NCI-H2196 treated with DMSO at 0.1 percent for 48 hours (cell line): Measurements from ENCODE around the gene SPATA6L.
"Not testable (repeated sequence)": the region's sequence is repeated elsewhere in the genome, so short reads cannot be mapped to it uniquely, and the experiment has no call there.

Source experiments
- DNase-seq: peaks from one replicate; lab custom pipeline; 2025; ENCODE audit not compliant: unreplicated experiment; lab: John Stamatoyannopoulos, UW

The SPATA6L gene

GRCh38 chr9:4638968-4639367 lies 27.3 kb downstream of the SPATA6L start:
- no peak for DNase-seq

DNA sequence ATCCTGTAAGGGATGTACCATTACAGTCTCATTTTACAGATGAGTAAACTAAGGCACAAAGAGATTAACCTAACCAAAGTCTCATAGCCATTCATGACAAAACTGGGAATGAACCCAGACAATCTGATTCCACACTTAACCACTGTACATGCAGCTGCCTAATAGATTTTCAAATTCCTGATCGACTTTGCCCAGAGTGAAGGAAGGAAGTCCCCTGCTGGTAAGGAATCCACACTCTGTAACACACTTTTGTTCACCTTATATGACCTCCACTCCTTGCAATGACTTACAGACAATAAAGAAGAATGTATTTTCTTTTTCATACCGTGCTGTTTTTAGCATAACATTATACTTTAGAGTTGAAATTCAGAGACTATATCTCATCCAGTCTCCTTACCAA lies 35.4 kb downstream of the SPATA6L start:
- no peak for DNase-seq

- no peak for DNase-seq
Measured at GRCh38 chr9:4622016-4622415, 44.3 kb downstream of the SPATA6L start.

- DNase-seq: no peak
Measured at GRCh38 chr9:4620881-4621555, 45.3 kb downstream of the SPATA6L start.

DNA sequence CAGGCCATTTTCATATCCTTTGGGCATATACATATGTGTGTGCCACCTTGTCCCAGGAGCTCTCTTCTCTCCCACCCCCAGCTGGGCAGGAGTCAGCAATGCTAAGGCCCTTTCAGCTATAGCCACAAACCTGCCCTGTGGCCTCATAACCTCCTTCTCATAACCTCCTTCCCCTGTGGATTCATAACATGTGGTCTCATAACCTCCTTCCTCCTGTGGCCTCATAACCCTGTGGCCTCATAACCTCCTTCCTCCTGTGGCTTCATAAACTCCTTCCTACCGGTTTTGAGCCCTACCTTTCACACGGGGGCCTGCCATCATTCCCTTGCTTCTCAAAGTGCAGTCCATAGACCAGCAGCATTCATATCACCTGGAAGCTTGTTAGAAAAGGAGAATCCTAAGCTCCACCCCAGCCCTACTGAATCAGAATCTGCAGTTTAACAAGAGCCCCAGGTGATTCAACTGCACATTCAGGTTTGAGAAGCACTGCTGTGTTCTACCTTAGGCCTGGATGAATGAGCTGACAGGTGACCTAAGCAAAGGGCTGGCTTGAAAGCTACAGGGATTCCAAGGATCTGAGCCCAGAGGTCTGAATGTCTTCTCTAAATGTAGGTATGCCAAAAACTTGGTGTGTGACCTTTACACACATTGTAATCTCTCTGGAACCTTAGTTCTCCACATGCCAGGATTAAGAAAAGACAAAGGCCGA lies 46.1 kb downstream of the SPATA6L start:
- no peak for DNase-seq

GRCh38 chr9:4618700-4619099 lies 47.6 kb downstream of the SPATA6L start:
- no peak for DNase-seq

DNA sequence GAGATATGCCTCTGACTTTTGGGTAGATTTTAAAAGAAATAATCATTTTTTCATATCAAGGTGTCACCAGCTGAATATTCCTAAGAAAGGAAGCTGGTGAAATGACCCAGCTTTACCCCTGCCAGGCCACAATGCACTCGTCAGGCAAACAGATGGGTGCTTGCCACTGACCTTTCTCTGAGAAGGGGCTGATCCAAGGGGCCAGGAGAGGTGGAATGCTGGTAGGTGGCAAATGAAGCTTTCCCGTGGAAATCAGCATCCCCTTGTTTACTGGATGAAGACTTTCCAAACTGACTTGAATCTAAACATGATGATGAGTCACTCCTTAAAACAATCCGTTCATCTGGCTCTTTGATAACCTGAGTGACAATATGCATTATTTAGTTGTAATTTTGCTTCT lies 48.5 kb downstream of the SPATA6L start:
- DNase-seq: no peak

GRCh38 chr9:4615778-4616177 lies 50.5 kb downstream of the SPATA6L start:
- no peak for DNase-seq

- DNase-seq: no peak
Measured at GRCh38 chr9:4615251-4615650, 51.0 kb downstream of the SPATA6L start.

DNA sequence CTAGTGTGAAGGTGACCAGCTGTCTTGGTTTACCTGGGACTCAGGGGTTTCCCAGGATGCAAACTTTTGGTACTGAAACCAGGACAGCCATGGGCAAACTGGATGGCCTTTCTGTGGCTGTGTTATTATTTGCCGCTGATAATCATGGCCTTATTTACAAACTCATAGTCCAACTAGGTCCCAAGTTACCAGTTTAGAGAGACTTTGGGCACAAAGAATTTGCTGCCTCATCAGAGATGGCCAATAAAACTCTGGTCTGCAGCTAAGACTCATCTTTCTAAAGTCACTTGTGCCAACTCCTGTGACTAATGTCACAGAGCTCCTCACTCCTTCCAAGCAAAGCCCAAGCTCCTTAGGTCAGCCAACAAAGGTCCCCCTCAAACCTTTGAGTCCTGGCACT lies 51.7 kb downstream of the SPATA6L start:
- DNase-seq: no peak

- DNase-seq: not testable (repeated sequence)
Measured at GRCh38 chr9:4606033-4606432, 60.2 kb downstream of the SPATA6L start.

DNA sequence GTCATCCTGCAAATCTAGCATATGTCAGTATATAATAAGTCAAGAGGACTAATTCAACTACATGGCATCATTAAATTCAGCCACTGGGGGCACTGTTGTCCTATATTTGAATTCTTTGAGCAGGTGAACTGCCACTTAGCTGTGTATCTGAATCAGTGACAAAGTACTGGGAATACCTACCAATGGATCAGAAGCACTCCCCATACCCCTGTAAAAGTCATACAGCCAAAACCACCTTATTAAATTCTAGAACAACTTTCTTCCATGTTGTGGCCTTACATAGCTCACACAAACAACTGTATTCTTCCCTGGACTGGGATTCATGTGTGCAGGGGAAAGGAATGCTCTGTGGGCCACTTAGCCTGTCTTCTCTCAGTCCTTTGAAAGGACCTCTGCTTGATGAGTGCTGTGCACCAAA lies 61.6 kb downstream of the SPATA6L start:
- DNase-seq: peak; percentile 84

DNA sequence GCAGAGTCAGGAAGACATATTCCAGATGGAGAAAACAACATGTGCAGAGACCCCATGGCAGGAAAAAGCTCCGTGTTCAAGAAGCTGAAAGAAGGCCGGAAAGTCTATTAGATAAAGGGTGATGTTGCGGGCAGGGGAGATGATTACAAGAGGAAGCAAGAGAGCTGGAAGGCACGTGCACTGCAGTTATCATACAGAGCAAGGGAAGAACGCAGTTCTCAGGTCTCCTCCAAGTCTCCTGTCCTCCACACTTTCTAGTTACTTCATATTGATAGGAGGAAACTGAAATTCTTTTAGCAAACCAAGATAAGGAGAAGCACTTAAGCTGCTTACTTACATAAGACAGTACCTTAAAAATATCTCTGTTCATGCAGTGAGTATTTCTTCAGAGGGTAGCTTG lies 62.5 kb downstream of the SPATA6L start:
- DNase-seq: no peak

DNA sequence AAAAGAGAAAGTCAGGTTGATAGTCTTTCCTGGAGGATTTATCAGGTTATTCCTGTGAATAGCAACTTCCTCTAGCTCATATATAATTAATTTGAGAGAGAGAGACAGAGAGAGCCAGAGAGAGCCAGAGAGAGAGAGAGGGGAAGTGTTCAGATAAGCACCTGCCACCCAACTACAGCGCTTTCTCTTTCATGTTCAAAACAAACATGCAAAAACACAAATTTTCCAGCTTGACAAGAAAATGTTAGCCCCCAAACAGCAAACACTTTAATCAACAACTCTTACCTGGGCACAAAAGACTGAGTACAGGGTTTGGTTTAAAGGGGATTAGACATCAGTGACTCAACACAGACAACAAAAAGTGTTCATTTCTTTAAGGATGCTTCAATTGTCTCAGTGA lies 65.9 kb downstream of the SPATA6L start:
- no peak for DNase-seq

- DNase-seq: no peak
Measured at GRCh38 chr9:4596165-4596922, 69.9 kb downstream of the SPATA6L start.

GRCh38 chr9:4594994-4595393 lies 71.3 kb downstream of the SPATA6L start:
- no peak for DNase-seq

DNA sequence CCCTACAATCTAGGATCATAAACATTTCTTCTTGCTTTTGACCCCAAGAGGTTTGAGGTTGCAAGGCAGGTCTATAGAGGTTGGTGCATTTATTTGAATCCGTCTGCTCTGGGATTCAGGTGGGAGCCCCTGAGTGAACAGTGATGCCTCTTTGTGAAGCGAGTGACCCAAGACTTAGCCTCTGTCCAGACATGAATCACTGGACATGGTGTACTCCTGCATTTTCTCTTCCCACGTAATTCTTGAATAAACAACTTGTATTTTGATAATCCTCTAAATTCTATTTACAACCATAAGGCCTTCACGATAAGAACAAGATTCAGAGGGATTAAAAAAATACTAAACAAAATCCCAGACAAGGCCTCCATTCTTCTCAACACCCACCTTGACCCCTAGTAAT lies 71.7 kb downstream of the SPATA6L start:
- DNase-seq: no peak

DNA sequence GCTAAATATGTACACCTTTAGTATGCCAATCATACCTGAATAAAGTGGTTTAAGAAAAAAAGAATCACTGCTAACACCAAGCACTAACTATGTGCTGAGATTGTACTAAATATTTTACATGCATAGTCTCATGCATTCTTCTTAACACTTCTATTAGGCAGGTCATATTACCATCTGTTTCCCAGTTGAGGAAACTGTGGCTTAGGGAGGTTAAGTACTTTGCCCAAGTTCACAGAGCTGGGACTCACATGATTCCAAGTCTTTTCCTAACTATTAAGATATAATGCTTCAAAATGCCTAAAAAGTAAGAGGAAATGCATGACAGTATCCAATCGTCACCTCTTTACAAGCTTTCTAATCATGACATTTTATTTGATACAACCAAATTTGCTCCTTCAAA lies 73.4 kb downstream of the SPATA6L start:
- no peak for DNase-seq

DNA sequence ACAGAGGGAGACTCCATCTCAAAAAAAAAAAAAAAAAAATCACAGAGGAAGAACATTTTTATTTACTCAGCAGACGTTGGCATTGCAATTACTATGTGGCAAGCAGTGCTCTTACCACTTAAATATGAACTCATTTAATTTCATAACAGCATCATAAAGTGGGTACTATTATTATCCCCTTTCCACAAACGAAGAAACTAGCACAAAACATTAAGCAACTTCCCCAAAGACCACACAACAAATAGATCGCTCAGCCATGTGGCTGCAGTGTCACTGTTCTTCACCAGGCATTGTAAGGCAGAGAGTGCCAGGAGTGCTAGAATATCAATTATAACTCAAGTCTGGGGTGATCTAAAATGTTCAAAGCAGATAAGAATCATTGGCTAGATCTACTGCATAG lies 74.0 kb downstream of the SPATA6L start:
- no peak for DNase-seq

DNA sequence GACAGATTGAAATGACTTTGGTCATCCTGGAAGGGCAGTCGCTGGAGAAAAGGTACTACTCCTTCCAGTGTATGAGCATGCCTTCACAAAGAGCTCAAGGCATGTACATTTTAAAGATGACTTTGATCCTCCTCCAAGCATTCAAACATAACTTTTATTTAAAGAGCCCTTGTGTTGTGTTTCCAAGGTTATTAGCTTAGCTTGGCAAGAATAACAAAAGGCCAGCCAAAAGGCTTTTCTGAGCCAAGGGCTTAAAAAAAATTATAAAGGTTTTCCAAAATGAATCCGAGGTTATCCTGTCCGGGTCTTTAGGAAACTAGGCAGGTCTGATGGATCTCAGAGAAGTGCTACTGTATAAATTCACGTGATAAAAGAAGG lies 75.2 kb downstream of the SPATA6L start:
- DNase-seq: no peak

- DNase-seq: no peak
Measured at GRCh38 chr9:4590430-4591122, 75.7 kb downstream of the SPATA6L start.

GRCh38 chr9:4588721-4589120 lies 77.6 kb downstream of the SPATA6L start:
- no peak for DNase-seq
